ENCODE results near the gene ADGRL2. TPM values are rescaled to one million over a fixed set of nuclear protein-coding genes. Genes with fewer than 3 reads are reported as not detected.

The ADGRL2 gene
- total RNA-seq, 1 experiment from 2014 or later, result 25.3 TPM

- no peak overlapping the region for H2AFZ ChIP-seq
- H3K9me2 ChIP-seq (ENCODE audit: insufficient read depth), result no peaks in the 10 kb centered on the region
- H3K9me3 ChIP-seq (ENCODE audit: insufficient read depth, low read depth), result no peaks in the 10 kb centered on the region
- POLR2A ChIA-PET (ENCODE audit: unreplicated experiment), result no interaction called here
- no peaks in the 10 kb centered on the region for H3K27me3 ChIP-seq (ENCODE audit: insufficient read depth, low read depth)
- TF ChIP-seq CTCF (conservative IDR thresholded peaks at IDR 0.05) (no peak), EZH2 (IDR thresholded peaks at IDR 0.05; ENCODE audit: low read depth) (no peak)
- CTCF ChIA-PET, result no interaction called here
- no peak for DNase-seq
- H3K79me2 ChIP-seq (ENCODE audit: low read depth), result no peaks in the 10 kb centered on the region
- no peak overlapping the region for H3K4me3 ChIP-seq
- no peak overlapping the region for H3K27ac ChIP-seq
- H3F3A ChIP-seq (ENCODE audit: insufficient read depth, low read depth), result no peaks in the 10 kb centered on the region
- H3K4me1 ChIP-seq (replicated peaks; ENCODE audit: insufficient read depth), result no peaks in the 10 kb centered on the region
- no peaks in the 10 kb centered on the region for H3K36me3 ChIP-seq (ENCODE audit: low read depth)
- BruUV-seq (replicated peaks), result no TSS peak
- no peaks in the 10 kb centered on the region for H4K20me1 ChIP-seq (ENCODE audit: insufficient read depth)
- intact Hi-C loops (cut with micrococcal nuclease; ENCODE audit: unreplicated experiment), result no loop called here
- H3K4me2 ChIP-seq, result no peak overlapping the region
Measured at GRCh38 chr1:82007804-82008203, 207.1 kb downstream of the ADGRL2 start.

DNA sequence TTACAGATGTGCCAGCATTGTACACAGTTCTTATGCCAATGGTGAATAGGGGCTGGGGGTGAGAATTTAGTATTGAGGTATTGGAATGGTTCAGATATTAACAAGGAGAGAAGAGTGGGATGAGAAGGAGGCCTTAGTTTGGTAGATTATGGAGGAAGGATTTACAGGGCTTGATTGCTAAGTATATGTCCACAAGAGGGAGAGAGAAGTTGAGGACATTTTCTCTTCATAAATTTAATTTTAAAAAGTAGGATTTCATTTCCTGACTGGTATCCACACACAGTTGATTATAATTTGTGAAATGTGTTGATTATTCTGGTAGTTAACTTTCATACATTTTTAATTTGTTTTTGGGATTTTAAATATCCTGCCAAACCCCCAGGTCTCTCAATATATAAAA is 213.0 kb downstream of the ADGRL2 start:
- Histone ChIP-seq H3K27me3 (ENCODE audit: insufficient read depth, low read depth) (no peaks in the 10 kb centered on the region), H3K4me2 (no peak overlapping the region), H3K4me3 (no peak overlapping the region), H3K9me3 (ENCODE audit: insufficient read depth, low read depth) (no peaks in the 10 kb centered on the region), H3K4me1 (replicated peaks; ENCODE audit: insufficient read depth) (no peaks in the 10 kb centered on the region), H3K36me3 (ENCODE audit: low read depth) (no peaks in the 10 kb centered on the region), H4K20me1 (ENCODE audit: insufficient read depth) (no peaks in the 10 kb centered on the region), H3K79me2 (ENCODE audit: low read depth) (no peaks in the 10 kb centered on the region), H3K27ac (no peak overlapping the region), H2AFZ (no peak overlapping the region), H3F3A (ENCODE audit: insufficient read depth, low read depth) (no peaks in the 10 kb centered on the region), H3K9me2 (ENCODE audit: insufficient read depth) (no peaks in the 10 kb centered on the region; the same call in 1 of the 2 replicates)
- no peak for TF ChIP-seq CTCF (conservative IDR thresholded peaks at IDR 0.05)
- no peak for TF ChIP-seq EZH2 (IDR thresholded peaks at IDR 0.05; ENCODE audit: low read depth)
- ChIA-PET CTCF (no interaction called here), POLR2A (ENCODE audit: unreplicated experiment) (no interaction called here)
- intact Hi-C loops (cut with micrococcal nuclease; ENCODE audit: unreplicated experiment), result loop anchor here (10.0 kb wide), 1 partner anchor 1841 kb away; no protein-coding TSS in a partner anchor
- no peak for DNase-seq
- BruUV-seq (replicated peaks), result no TSS peak

DNA sequence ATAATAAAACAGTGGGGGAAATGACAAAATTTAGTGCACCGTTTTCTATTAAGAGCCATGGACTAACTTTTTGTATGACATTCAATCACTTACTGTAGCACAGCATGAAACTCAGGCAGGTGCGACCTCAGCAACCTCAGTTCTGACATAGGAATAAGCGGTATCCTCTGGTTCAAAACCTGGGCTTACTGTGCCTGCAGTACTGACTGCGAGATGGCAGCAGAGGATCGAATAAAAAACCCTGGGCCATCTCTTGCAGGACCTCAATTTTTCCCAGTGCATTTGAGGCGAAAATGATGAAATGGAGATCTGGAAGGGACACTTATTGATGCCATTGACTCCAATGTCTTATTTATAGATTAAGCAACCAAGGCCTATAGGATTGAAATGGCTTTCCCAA is 214.7 kb downstream of the ADGRL2 start:
- no peaks in the 10 kb centered on the region for H3K27me3 ChIP-seq (ENCODE audit: insufficient read depth, low read depth)
- no TSS peak for BruUV-seq (replicated peaks)
- H3K36me3 ChIP-seq (ENCODE audit: low read depth), result no peaks in the 10 kb centered on the region
- no peak overlapping the region for H3K4me2 ChIP-seq
- no peak overlapping the region for H3K27ac ChIP-seq
- CTCF ChIA-PET, result no interaction called here
- no peaks in the 10 kb centered on the region for H3F3A ChIP-seq (ENCODE audit: insufficient read depth, low read depth)
- POLR2A ChIA-PET (ENCODE audit: unreplicated experiment), result no interaction called here
- no peaks in the 10 kb centered on the region for H3K4me1 ChIP-seq (replicated peaks; ENCODE audit: insufficient read depth)
- no peaks in the 10 kb centered on the region for H3K79me2 ChIP-seq (ENCODE audit: low read depth)
- no peak for TF ChIP-seq CTCF (conservative IDR thresholded peaks at IDR 0.05)
- TF ChIP-seq EZH2 (IDR thresholded peaks at IDR 0.05; ENCODE audit: low read depth), result no peak
- no peak for DNase-seq
- no peak overlapping the region for H3K4me3 ChIP-seq
- intact Hi-C loops (cut with micrococcal nuclease; ENCODE audit: unreplicated experiment), result loop anchor here (10.0 kb wide), 1 partner anchor 1839 kb away; no protein-coding TSS in a partner anchor
- no peak overlapping the region for H2AFZ ChIP-seq
- no peaks in the 10 kb centered on the region for H4K20me1 ChIP-seq (ENCODE audit: insufficient read depth)
- no peaks in the 10 kb centered on the region; the same call in 1 of the 2 replicates for H3K9me2 ChIP-seq (ENCODE audit: insufficient read depth)
- H3K9me3 ChIP-seq (ENCODE audit: insufficient read depth, low read depth), result no peaks in the 10 kb centered on the region
